Fibroblast of lung (primary cell): Measurements from ENCODE around the gene PDP2. TPM values are rescaled to one million over a fixed set of nuclear protein-coding genes. Genes with fewer than 3 reads are reported as not detected.

ENCODE experiments used
- DNase-seq, 2 donors: peaks; one replicate each; pipeline versions ENCODE4 v3.0.0 to v3.0.0-alpha.2; 2010; ENCODE audit warnings: low read depth in 2 of 2
- H2AFZ ChIP-seq: 2 replicates; pipeline ENCODE4 v1.5.1; 2012; ENCODE audit warnings: low read length, control low read depth, inconsistent platforms
- H3K27ac ChIP-seq: 2 replicates; pipeline ENCODE4 v1.5.1; 2011; ENCODE audit warnings: low read length, control low read depth; ENCODE audit not compliant: insufficient read depth
- H3K27me3 ChIP-seq: 2 replicates; pipeline ENCODE4 v1.5.1; 2011; ENCODE audit warnings: mild to moderate bottlenecking, low read length; ENCODE audit not compliant: control insufficient read depth, insufficient read depth
- H3K36me3 ChIP-seq: 2 replicates; pipeline ENCODE4 v1.5.1; 2011; ENCODE audit warnings: low read length; ENCODE audit not compliant: control insufficient read depth, insufficient read depth
- H3K4me1 ChIP-seq: 2 replicates; pipeline ENCODE4 v1.5.1; 2011; ENCODE audit warnings: low read length; ENCODE audit not compliant: control insufficient read depth, insufficient read depth; ENCODE audit errors: extremely low read depth
- H3K4me2 ChIP-seq: 2 replicates; pipeline ENCODE4 v1.5.1; 2011; ENCODE audit warnings: low read length, control low read depth; ENCODE audit not compliant: insufficient read depth; ENCODE audit errors: extremely low read depth
- H3K4me3 ChIP-seq, 4 experiments: fragments of 200-600 bp in 1 of 4; sonication (generic) in 1 of 4; replicated peaks in 1 of 4; 2 replicates each; pipeline ENCODE4 v1.5.1; 2011 to 2016; ENCODE audit warnings: low read length in 4 of 4, low read depth in 3 of 4, mild to moderate bottlenecking in 3 of 4, control low read depth in 2 of 4, inconsistent platforms in 1 of 4, mixed read lengths in 1 of 4; ENCODE audit not compliant: insufficient read depth in 1 of 4; ENCODE audit errors: control extremely low read depth in 1 of 4
- H3K79me2 ChIP-seq: 2 replicates; pipeline ENCODE4 v1.5.1; 2012; ENCODE audit warnings: mild to moderate bottlenecking, low read length, inconsistent platforms; ENCODE audit not compliant: control insufficient read depth, insufficient read depth
- H3K9ac ChIP-seq: 2 replicates; pipeline ENCODE4 v1.5.1; 2011; ENCODE audit warnings: mild to moderate bottlenecking, low read length, control low read depth; ENCODE audit not compliant: insufficient read depth
- H3K9me3 ChIP-seq: 2 replicates; pipeline ENCODE4 v1.5.1; 2012; ENCODE audit warnings: low read depth, low read length; ENCODE audit not compliant: control insufficient read depth, insufficient read depth
- H4K20me1 ChIP-seq: 2 replicates; pipeline ENCODE4 v1.5.1; 2011; ENCODE audit warnings: low read length; ENCODE audit not compliant: control insufficient read depth, insufficient read depth; ENCODE audit errors: extremely low read depth
- CTCF ChIP-seq, 2 donors: IDR thresholded peaks in 1 of 2; conservative IDR thresholded peaks in 1 of 2; 1 replicate in 1 of 2; 2 replicates in 1 of 2; pipeline ENCODE4 v1.5.1; 2011 to 2012; ENCODE audit warnings: low read length in 2 of 2, control low read depth in 1 of 2, inconsistent platforms in 1 of 2, low read depth in 1 of 2, mild to moderate bottlenecking in 1 of 2
- EZH2 ChIP-seq: IDR thresholded peaks from 2 replicates; pipeline ENCODE4 v1.5.1; 2012; ENCODE audit warnings: low read length, control low read depth, mild to moderate bottlenecking; ENCODE audit errors: missing control alignments
- polyA plus RNA-seq, 2 donors: library from polyadenylated mRNA; depleted of rRNA in 1 of 2; stranded (reverse) in 1 of 2; unstranded in 1 of 2; fragments of >200 nt; gene quantifications; 2 replicates each; pipeline ENCODE4 v1.2.1, GENCODE V29; 2011 to 2012; ENCODE audit warnings: missing spikeins in 1 of 2
- total RNA-seq: library from RNA; depleted of rRNA; stranded (reverse); fragments of >200 nt; gene quantifications from 2 replicates; pipeline ENCODE4 v1.2.1, GENCODE V29; 2014

The PDP2 gene
- total and polyA plus RNA-seq, 2 donors (not counting 1 experiment from before 2014, with no cell fraction given) = 10.9 to 11.6 TPM

GRCh38 chr16:66848172-66848571 is 32.1 kb upstream of the PDP2 start:
- Histone ChIP-seq H3K4me2 (no peak overlapping the region), H2AFZ (no peak overlapping the region), H3K27ac (no peak overlapping the region), H3K79me2 (no peaks in the 10 kb centered on the region), H3K9ac (no peak overlapping the region), H4K20me1 (no peaks in the 10 kb centered on the region), H3K4me3 (no peak overlapping the region), H3K9me3 (no peaks in the 10 kb centered on the region), H3K4me1 (no peaks in the 10 kb centered on the region), H3K36me3 (no peaks in the 10 kb centered on the region), H3K27me3 (peaks cover 42% of the 10 kb centered on the region)
- no peak for TF ChIP-seq EZH2
- TF ChIP-seq CTCF (conservative IDR thresholded peaks at IDR 0.05 in 1 of 2, IDR thresholded peaks at IDR 0.05 in 1 of 2; ENCODE audit: low read depth in 1 of 2, low read length in 2 of 2) = no peak
- no peak for DNase-seq

- H3K4me2 ChIP-seq = no peak overlapping the region
These were observed 31.3 kb upstream of the PDP2 start for GRCh38 chr16:66849021-66849420.

DNA sequence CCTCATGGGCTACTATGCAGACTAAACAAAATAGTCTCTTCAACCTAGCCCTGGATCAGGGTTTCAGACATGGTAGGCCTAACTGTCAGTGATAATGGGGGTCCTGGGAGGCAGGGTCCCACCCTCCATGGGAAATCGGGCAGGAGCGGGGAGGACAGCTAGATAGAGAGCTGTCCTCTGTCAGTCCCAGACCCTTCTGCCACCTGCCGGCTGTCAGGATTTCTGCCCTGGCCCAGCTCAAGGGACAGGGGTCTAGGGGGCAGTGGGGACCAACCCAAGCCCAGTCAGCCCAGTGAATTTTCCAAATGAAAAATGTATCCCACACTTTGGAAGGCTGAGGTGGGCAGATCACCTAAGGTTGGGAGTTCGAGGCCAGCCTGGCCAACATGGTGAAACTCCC is 30.8 kb upstream of the PDP2 start:
- Histone ChIP-seq H3K9me3 (no peaks in the 10 kb centered on the region), H3K79me2 (no peaks in the 10 kb centered on the region), H3K27ac (no peak overlapping the region), H3K36me3 (no peaks in the 10 kb centered on the region), H3K4me1 (no peaks in the 10 kb centered on the region), H3K4me3 (no peak overlapping the region), H3K4me2 (no peak overlapping the region), H2AFZ (no peak overlapping the region), H4K20me1 (no peaks in the 10 kb centered on the region), H3K27me3 (peaks cover 30% of the 10 kb centered on the region), H3K9ac (no peak overlapping the region)
- TF ChIP-seq EZH2 = no peak
- TF ChIP-seq CTCF (conservative IDR thresholded peaks at IDR 0.05 in 1 of 2, IDR thresholded peaks at IDR 0.05 in 1 of 2; ENCODE audit: low read depth in 1 of 2, low read length in 2 of 2) = no peak
- no peak for DNase-seq

More at GRCh38 chr16:66849021-66849420, 31.3 kb upstream of the PDP2 start:
- Histone ChIP-seq H3K79me2 (no peaks in the 10 kb centered on the region), H3K4me1 (no peaks in the 10 kb centered on the region), H3K9me3 (no peaks in the 10 kb centered on the region), H3K9ac (no peak overlapping the region), H3K27ac (no peak overlapping the region), H4K20me1 (no peaks in the 10 kb centered on the region), H3K4me3 (no peak overlapping the region), H3K36me3 (no peaks in the 10 kb centered on the region), H3K27me3 (peaks cover 34% of the 10 kb centered on the region), H2AFZ (no peak overlapping the region)
- DNase-seq = no peak
- no peak for TF ChIP-seq EZH2
- TF ChIP-seq CTCF (conservative IDR thresholded peaks at IDR 0.05 in 1 of 2, IDR thresholded peaks at IDR 0.05 in 1 of 2; ENCODE audit: low read depth in 1 of 2, low read length in 2 of 2) = no peak
